OCI-LY7 (cell line): ENCODE results near the gene LYZL6. TPM values are rescaled to one million over a fixed set of nuclear protein-coding genes. Genes with fewer than 3 reads are reported as not detected.

Source experiments
- BruUV-seq: library from RNA; stranded (reverse); fragments of 400-500 nt; replicated peaks from 2 replicates; lab custom pipeline; 2021; lab: Mats Ljungman, UMichigan
- CTCF ChIA-PET: fragments of 300-600 bp; sonication (Branson Sonifier 250); formaldehyde crosslinking; loops from one replicate; lab custom pipeline; 2022; ENCODE audit warnings: antibody characterized with exemption; ENCODE audit not compliant: unreplicated experiment; lab: Charles Lee
- POLR2A ChIA-PET: fragments of 300-600 bp; sonication (Branson Sonifier 250); formaldehyde crosslinking; loops from one replicate; lab custom pipeline; 2022; ENCODE audit warnings: antibody characterized with exemption; lab: Charles Lee
- DNase-seq: peaks from one replicate; pipeline ENCODE4 v3.0.0-alpha.2; 2015; ENCODE audit warnings: low spot score
- H2AFZ ChIP-seq: fragments of 200-600 bp; sonication (generic), shearing (Covaris generic); 2 replicates; pipeline ENCODE4 v1.6.1; 2014; ENCODE audit warnings: mild to moderate bottlenecking, antibody characterized with exemption, low read length, moderate library complexity
- H3K27ac ChIP-seq: fragments of 200-600 bp; sonication (generic); 2 replicates; pipeline ENCODE4 v1.5.1; 2014; ENCODE audit warnings: mixed run types, low read depth, mild to moderate bottlenecking, moderate library complexity, low read length, inconsistent platforms; ENCODE audit not compliant: poor library complexity, severe bottlenecking
- H3K36me3 ChIP-seq: fragments of 200-600 bp; sonication (generic); 2 replicates; pipeline ENCODE4 v1.6.1; 2014; ENCODE audit warnings: mild to moderate bottlenecking, antibody characterized with exemption, low read length, moderate library complexity, mixed read lengths; ENCODE audit not compliant: insufficient read depth
- H3K4me1 ChIP-seq: fragments of 200-600 bp; sonication (generic); 2 replicates; pipeline ENCODE4 v1.5.1; 2014; ENCODE audit warnings: mild to moderate bottlenecking, low read length; ENCODE audit not compliant: insufficient read depth, poor library complexity, severe bottlenecking
- H3K4me2 ChIP-seq: fragments of 200-600 bp; sonication (generic); 2 replicates; pipeline ENCODE4 v1.6.1; 2014; ENCODE audit warnings: mild to moderate bottlenecking, low read length
- H3K4me3 ChIP-seq: fragments of 200-600 bp; sonication (generic); 2 replicates; pipeline ENCODE4 v1.5.1; 2014; ENCODE audit warnings: mild to moderate bottlenecking, low read depth, low read length; ENCODE audit not compliant: poor library complexity, severe bottlenecking
- H3K79me2 ChIP-seq: fragments of 200-600 bp; sonication (generic); 2 replicates; pipeline ENCODE4 v1.6.1; 2016; ENCODE audit warnings: low read depth, mild to moderate bottlenecking, low read length, moderate library complexity, mixed read lengths; ENCODE audit not compliant: insufficient read depth
- H3K9me2 ChIP-seq: fragments of 200-600 bp; sonication (generic); 2 replicates; pipeline ENCODE4 v1.6.1; 2016; ENCODE audit warnings: mild to moderate bottlenecking, low read length, mixed read lengths; ENCODE audit not compliant: insufficient read depth
- H3K9me3 ChIP-seq: fragments of 200-600 bp; sonication (generic); 2 replicates; pipeline ENCODE4 v1.6.1; 2014; ENCODE audit warnings: mild to moderate bottlenecking, mixed run types, low read length, mixed read lengths
- H4K20me1 ChIP-seq: fragments of 200-600 bp; sonication (generic); 2 replicates; pipeline ENCODE4 v1.6.1; 2014; ENCODE audit warnings: mild to moderate bottlenecking, antibody characterized with exemption, low read length, moderate library complexity, mixed read lengths; ENCODE audit not compliant: insufficient read depth
- EZH2phosphoT487 ChIP-seq: fragments of 200-600 bp; sonication (generic); IDR thresholded peaks from 2 replicates; pipeline ENCODE4 v1.6.1; 2018; ENCODE audit warnings: low read depth, borderline replicate concordance, mild to moderate bottlenecking, mixed run types, antibody characterized with exemption, low read length, moderate library complexity, mixed read lengths
- intact Hi-C: fragments of 100-400 bp; cut with micrococcal nuclease; formaldehyde crosslinking; loops from one replicate; pipeline ENCODE4 v1.10.0; 2022; ENCODE audit not compliant: unreplicated experiment
- total RNA-seq, 2 experiments: library from RNA; depleted of rRNA in 1 of 2; stranded (reverse); fragments of >200 nt in 1 of 2; shearing (Covaris generic) in 1 of 2; gene quantifications; 2 replicates each; pipeline ENCODE4 v1.2.3, GENCODE V29; 2014 to 2022
- TF ChIP-seq, protein P1 (sequence below): fragments of 200-600 bp; sonication (generic); conservative IDR thresholded peaks from 2 replicates; pipeline ENCODE4 v1.5.1; 2014; ENCODE audit warnings: mild to moderate bottlenecking, antibody characterized with exemption, low read length, moderate library complexity, mixed read lengths

Gene LYZL6
- total RNA-seq, 2 experiments from 2014 or later: not detected

DNA sequence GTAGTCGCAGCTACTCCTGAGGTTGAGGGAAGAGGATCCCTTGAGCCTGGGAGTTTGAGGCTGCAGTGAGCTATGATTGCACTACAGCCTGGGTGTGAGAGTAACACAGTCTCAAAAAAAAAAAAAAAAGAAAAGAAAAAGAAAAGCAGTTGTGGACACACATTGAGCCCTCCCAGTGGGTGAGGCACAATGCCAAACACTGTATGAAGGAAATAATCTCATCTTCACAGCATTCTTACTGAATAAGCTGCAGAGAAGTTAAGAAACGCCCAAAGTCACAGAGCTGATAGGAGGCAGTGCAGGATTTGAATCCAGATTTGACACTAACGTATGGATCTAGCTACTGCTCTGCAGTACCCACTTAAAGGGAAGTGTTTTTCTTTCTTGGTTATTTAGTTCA lies 5.9 kb upstream of the LYZL6 start:
- no peak overlapping the region for H3K27ac ChIP-seq
- no TSS peak for BruUV-seq
- intact Hi-C loops: no loop called here
- no peak overlapping the region for H2AFZ ChIP-seq
- ChIA-PET POLR2A (no interaction called here), CTCF (interaction anchor here (1.2 kb wide), 1 partner anchor 8 kb away, joined by 3 read pairs; no protein-coding TSS in a partner anchor)
- no peaks in the 10 kb centered on the region for H3K9me2 ChIP-seq
- H4K20me1 ChIP-seq: no peaks in the 10 kb centered on the region
- no peaks in the 10 kb centered on the region for H3K4me1 ChIP-seq
- no peak overlapping the region for H3K4me2 ChIP-seq
- H3K9me3 ChIP-seq: no peaks in the 10 kb centered on the region
- TF ChIP-seq, protein P1, sequence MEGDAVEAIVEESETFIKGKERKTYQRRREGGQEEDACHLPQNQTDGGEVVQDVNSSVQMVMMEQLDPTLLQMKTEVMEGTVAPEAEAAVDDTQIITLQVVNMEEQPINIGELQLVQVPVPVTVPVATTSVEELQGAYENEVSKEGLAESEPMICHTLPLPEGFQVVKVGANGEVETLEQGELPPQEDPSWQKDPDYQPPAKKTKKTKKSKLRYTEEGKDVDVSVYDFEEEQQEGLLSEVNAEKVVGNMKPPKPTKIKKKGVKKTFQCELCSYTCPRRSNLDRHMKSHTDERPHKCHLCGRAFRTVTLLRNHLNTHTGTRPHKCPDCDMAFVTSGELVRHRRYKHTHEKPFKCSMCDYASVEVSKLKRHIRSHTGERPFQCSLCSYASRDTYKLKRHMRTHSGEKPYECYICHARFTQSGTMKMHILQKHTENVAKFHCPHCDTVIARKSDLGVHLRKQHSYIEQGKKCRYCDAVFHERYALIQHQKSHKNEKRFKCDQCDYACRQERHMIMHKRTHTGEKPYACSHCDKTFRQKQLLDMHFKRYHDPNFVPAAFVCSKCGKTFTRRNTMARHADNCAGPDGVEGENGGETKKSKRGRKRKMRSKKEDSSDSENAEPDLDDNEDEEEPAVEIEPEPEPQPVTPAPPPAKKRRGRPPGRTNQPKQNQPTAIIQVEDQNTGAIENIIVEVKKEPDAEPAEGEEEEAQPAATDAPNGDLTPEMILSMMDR: no peak
- no peak for TF ChIP-seq EZH2phosphoT487
- no peak for DNase-seq
- H3K36me3 ChIP-seq: no peaks in the 10 kb centered on the region
- H3K79me2 ChIP-seq: no peaks in the 10 kb centered on the region
- no peak overlapping the region for H3K4me3 ChIP-seq

DNA sequence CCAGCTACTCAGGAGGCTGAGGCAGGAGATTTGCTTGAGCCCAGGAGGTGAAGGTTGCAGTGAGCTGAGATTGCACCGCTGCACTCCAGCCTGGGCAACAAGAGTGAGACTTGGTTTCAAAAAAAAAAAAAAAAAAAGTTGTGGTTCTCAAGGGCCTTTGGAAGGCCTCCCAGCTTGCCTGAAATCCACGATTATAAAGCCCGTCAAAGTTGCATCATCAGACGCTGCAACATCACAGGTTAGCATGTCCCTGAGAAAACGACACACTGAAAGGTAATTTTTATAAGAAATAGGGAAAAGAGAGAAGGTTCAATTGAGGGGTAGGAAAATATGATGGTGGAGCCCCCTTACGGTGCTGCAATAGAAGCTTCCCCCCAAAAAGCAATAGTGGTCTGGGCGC lies 4.6 kb upstream of the LYZL6 start:
- Histone ChIP-seq H4K20me1 (no peaks in the 10 kb centered on the region), H3K9me3 (no peaks in the 10 kb centered on the region), H3K4me1 (no peaks in the 10 kb centered on the region), H2AFZ (no peak overlapping the region), H3K79me2 (no peaks in the 10 kb centered on the region), H3K36me3 (no peaks in the 10 kb centered on the region), H3K4me3 (no peak overlapping the region), H3K4me2 (no peak overlapping the region), H3K27ac (no peak overlapping the region), H3K9me2 (no peaks in the 10 kb centered on the region)
- ChIA-PET POLR2A (interaction anchor here (0.7 kb wide), 1 partner anchor 77 kb away, joined by 4 read pairs; no protein-coding TSS in a partner anchor), CTCF (no interaction called here)
- no TSS peak for BruUV-seq
- DNase-seq: no peak
- intact Hi-C loops: no loop called here
- TF ChIP-seq EZH2phosphoT487: no peak
- TF ChIP-seq, protein P1: no peak

DNA sequence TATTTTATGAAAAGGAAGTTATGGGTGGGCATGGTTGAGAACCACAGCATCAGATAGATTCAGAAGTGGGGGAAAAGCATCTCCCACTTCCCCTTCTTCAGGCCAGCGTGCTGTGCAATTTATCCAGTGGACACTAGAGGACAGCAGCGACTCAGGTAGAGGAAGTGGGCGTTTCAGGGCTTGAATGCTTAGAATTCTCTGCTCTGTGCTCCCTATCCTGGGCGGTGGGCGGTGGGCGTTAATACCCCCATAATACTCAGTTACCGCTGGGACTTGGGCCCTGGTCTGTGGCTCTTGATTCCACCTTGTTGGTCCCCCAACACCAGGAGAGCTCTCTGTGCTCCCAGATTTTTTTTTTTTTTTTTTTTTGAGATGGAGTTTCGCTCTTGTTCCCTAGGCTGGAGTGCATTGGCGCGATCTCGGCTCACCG lies 3.7 kb upstream of the LYZL6 start:
- no TSS peak for BruUV-seq
- POLR2A ChIA-PET: interaction anchor here (0.6 to 0.7 kb wide), 2 partner anchors 12 to 18 kb away, joined by 3 to 4 read pairs; no protein-coding TSS in a partner anchor
- Histone ChIP-seq H3K36me3 (no peaks in the 10 kb centered on the region), H3K9me2 (no peaks in the 10 kb centered on the region), H3K79me2 (no peaks in the 10 kb centered on the region), H2AFZ (no peak overlapping the region), H3K4me2 (no peak overlapping the region), H3K4me1 (no peaks in the 10 kb centered on the region), H3K9me3 (no peaks in the 10 kb centered on the region), H3K27ac (no peak overlapping the region), H4K20me1 (no peaks in the 10 kb centered on the region), H3K4me3 (no peak overlapping the region)
- no peak for TF ChIP-seq EZH2phosphoT487
- TF ChIP-seq, protein P1: peak; percentile 77
- peak; percentile 55 for DNase-seq
- CTCF ChIA-PET: no interaction called here
- intact Hi-C loops: no loop called here
